Thyroid gland (tissue), 4 donors: ENCODE results near the gene METTL15.
A peak's percentile ranks its signal among the peaks of the same experiment; 100 is the strongest.

ENCODE experiments used
- POLR2A ChIP-seq, 2 donors: fragments of 450-650 bp; IDR thresholded peaks; one replicate each; pipeline ENCODE4 v1.6.1; 2017; ENCODE audit warnings: antibody characterized with exemption in 2 of 2, mild to moderate bottlenecking in 2 of 2, moderate library complexity in 1 of 2
- TF ChIP-seq, protein P1 (sequence below), 6 experiments: fragments of 200-600 bp in 3 of 6; fragments of 450-650 bp in 3 of 6; sonication (generic) in 3 of 6; IDR thresholded peaks; one replicate each; pipeline ENCODE4 v1.5.1; 2016 to 2019; ENCODE audit warnings: antibody characterized with exemption in 6 of 6, mild to moderate bottlenecking in 2 of 6, inconsistent platforms in 1 of 6, moderate library complexity in 1 of 6

DNA sequence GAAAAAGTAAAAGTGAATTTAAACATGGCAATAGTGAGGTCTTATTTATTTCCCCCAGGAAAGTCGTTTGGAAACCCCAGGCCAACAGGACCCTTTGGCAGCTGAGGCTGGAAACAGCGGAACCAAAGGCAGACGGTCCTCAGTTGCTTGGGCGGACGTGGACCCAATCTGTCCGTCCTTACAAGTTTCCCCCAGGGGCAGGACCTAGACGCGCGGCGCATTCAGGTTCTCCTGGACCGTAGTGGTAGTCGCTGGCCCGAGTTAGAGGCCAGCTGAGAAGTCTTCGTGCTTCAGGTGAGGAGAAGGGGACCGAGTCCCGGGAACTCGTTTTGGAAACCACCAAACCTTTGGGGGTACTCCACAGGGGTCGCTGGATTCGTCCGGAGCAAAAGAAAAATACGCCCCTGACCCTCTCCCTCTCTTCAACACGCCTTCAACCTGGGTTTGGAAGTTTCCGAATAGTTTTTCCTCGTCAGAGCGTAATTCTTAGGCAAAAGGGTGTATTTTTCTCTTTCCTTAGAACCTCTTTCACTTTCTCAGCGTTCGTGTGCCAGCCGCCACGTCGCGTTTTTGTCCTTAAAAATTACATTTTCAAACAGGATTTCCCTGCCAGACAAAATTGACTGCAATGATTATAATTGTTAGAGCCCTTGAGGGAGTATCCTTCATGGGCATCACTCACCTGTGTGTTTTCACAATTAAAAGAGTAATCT, 2.1 kb downstream of the METTL15 start:
- TF ChIP-seq, protein P1, sequence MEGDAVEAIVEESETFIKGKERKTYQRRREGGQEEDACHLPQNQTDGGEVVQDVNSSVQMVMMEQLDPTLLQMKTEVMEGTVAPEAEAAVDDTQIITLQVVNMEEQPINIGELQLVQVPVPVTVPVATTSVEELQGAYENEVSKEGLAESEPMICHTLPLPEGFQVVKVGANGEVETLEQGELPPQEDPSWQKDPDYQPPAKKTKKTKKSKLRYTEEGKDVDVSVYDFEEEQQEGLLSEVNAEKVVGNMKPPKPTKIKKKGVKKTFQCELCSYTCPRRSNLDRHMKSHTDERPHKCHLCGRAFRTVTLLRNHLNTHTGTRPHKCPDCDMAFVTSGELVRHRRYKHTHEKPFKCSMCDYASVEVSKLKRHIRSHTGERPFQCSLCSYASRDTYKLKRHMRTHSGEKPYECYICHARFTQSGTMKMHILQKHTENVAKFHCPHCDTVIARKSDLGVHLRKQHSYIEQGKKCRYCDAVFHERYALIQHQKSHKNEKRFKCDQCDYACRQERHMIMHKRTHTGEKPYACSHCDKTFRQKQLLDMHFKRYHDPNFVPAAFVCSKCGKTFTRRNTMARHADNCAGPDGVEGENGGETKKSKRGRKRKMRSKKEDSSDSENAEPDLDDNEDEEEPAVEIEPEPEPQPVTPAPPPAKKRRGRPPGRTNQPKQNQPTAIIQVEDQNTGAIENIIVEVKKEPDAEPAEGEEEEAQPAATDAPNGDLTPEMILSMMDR (IDR thresholded peaks at IDR 0.05), result no peak
- TF ChIP-seq POLR2A (IDR thresholded peaks at IDR 0.05), result peak in 1 of 2 donors; percentile 57
